ENCODE data around the gene SCAF1. TPM values are rescaled to one million over a fixed set of nuclear protein-coding genes. Genes with fewer than 3 reads are reported as not detected.
A peak's percentile ranks its signal among the peaks of the same experiment; 100 is the strongest.

The SCAF1 gene
- total and polyA plus RNA-seq, 3 donors from 2014 or later, result 51.4 to 78.1 (median 70.8) TPM

GRCh38 chr19:49652551-49653465 is 10.8 kb downstream of the SCAF1 start:
- Histone ChIP-seq H3K4me1 (peaks cover 5% of the 10 kb centered on the region), H3K36me3 (ENCODE audit: low read depth, missing control alignments) (no peaks in the 10 kb centered on the region), H3K27me3 (no peaks in the 10 kb centered on the region), H3K9me3 (no peaks in the 10 kb centered on the region), H3K27ac (no peak overlapping the region), H3K4me3 (peak overlapping the region in 1 of 2 donors; percentile 26)
- intact Hi-C loops (cut with DNase I; ENCODE audit: low total_unique reads), result no loop called here
- TF ChIP-seq POLR2A (IDR thresholded peaks at IDR 0.05) (no peak), CTCF (IDR thresholded peaks at IDR 0.05) (no peak)
- no peak for DNase-seq
- WGBS, 2 donors, result 75 to 82% methylated on average over 30 to 58 of the region's 58 CpGs

- Histone ChIP-seq H3K9me3 (no peaks in the 10 kb centered on the region), H3K4me3 (no peak overlapping the region), H3K4me1 (peaks cover 5% of the 10 kb centered on the region), H3K27ac (no peak overlapping the region), H3K36me3 (ENCODE audit: low read depth, missing control alignments) (no peaks in the 10 kb centered on the region), H3K27me3 (no peaks in the 10 kb centered on the region)
- no peak for DNase-seq
- TF ChIP-seq POLR2A (IDR thresholded peaks at IDR 0.05) (no peak), CTCF (IDR thresholded peaks at IDR 0.05) (no peak)
- 79 to 84% methylated on average over 8 to 11 of the region's 13 CpGs for WGBS, 2 donors
- intact Hi-C loops (cut with DNase I; ENCODE audit: low total_unique reads), result no loop called here
Observed at GRCh38 chr19:49653466-49653806, 11.4 kb downstream of the SCAF1 start.

GRCh38 chr19:49654581-49654980 is 12.6 kb downstream of the SCAF1 start:
- no peaks in the 10 kb centered on the region for H3K36me3 ChIP-seq (ENCODE audit: low read depth, missing control alignments)
- no peak for TF ChIP-seq POLR2A (IDR thresholded peaks at IDR 0.05)
- TF ChIP-seq CTCF (IDR thresholded peaks at IDR 0.05), result no peak
- no peak for DNase-seq
- intact Hi-C loops (cut with DNase I; ENCODE audit: low total_unique reads), result no loop called here
- no peaks in the 10 kb centered on the region for H3K27me3 ChIP-seq
- no peak overlapping the region for H3K27ac ChIP-seq
- H3K9me3 ChIP-seq, result no peaks in the 10 kb centered on the region
- H3K4me1 ChIP-seq, result peaks cover 5% of the 10 kb centered on the region
- H3K4me3 ChIP-seq, result no peak overlapping the region
- 78 to 91% methylated on average over 10 of the region's 10 CpGs for WGBS, 2 donors

GRCh38 chr19:49655570-49656455 is 13.8 kb downstream of the SCAF1 start:
- Histone ChIP-seq H3K4me1 (no peaks in the 10 kb centered on the region), H3K36me3 (ENCODE audit: low read depth, missing control alignments) (no peaks in the 10 kb centered on the region), H3K9me3 (no peaks in the 10 kb centered on the region), H3K27me3 (no peaks in the 10 kb centered on the region), H3K27ac (no peak overlapping the region), H3K4me3 (no peak overlapping the region)
- intact Hi-C loops (cut with DNase I; ENCODE audit: low total_unique reads), result no loop called here
- DNase-seq, result no peak
- TF ChIP-seq CTCF (IDR thresholded peaks at IDR 0.05), result no peak
- TF ChIP-seq POLR2A (IDR thresholded peaks at IDR 0.05), result no peak
- 91 to 92% methylated on average over 20 to 23 of the region's 23 CpGs for WGBS, 2 donors
